SK-N-SH treated with all-trans-retinoic acid at 6 μM for 48 hours (cell line): Measurements from ENCODE around the gene PCDH12.

ENCODE experiments used
- ATAC-seq: fragments of 200-7000 bp; cut with Tn5 transposase; 3 replicates; pipeline ENCODE4 v1.9.1; 2020; ENCODE audit warnings: mild to moderate bottlenecking, moderate library complexity
- ARNTL ChIP-seq: fragments of 450-650 bp; formaldehyde crosslinking; IDR thresholded peaks from 2 replicates; pipeline ENCODE4 v1.5.0; 2020; ENCODE audit warnings: low read depth, mild to moderate bottlenecking, moderate library complexity, borderline replicate concordance
- GLIS3 ChIP-seq: fragments of 250-450 bp; sonication (Bioruptor Pico); IDR thresholded peaks from 2 replicates; pipeline ENCODE4 v1.5.0; 2020; ENCODE audit warnings: mild to moderate bottlenecking, moderate library complexity
- ISL1 ChIP-seq: fragments of 250-450 bp; sonication (Bioruptor Pico); IDR thresholded peaks from 2 replicates; pipeline ENCODE4 v2.1.2; 2022; ENCODE audit warnings: mild to moderate bottlenecking, moderate library complexity
- OSR1 ChIP-seq: fragments of 250-450 bp; sonication (Bioruptor Pico); IDR thresholded peaks from 2 replicates; pipeline ENCODE4 v1.8.0; 2022; ENCODE audit warnings: moderate library complexity, mild to moderate bottlenecking, inconsistent platforms
- SNAI2 ChIP-seq: fragments of 250-450 bp; sonication (Bioruptor Pico); IDR thresholded peaks from 2 replicates; pipeline ENCODE4 v1.5.0; 2020; ENCODE audit warnings: mild to moderate bottlenecking, moderate library complexity
- TOX ChIP-seq: fragments of 250-450 bp; sonication (Bioruptor Pico); IDR thresholded peaks from 2 replicates; pipeline ENCODE4 v1.8.0; 2021; ENCODE audit warnings: mild to moderate bottlenecking, moderate library complexity, borderline replicate concordance
- ZFP30 ChIP-seq: fragments of 450-650 bp; formaldehyde crosslinking; IDR thresholded peaks from 2 replicates; pipeline ENCODE4 v1.5.0; 2022; ENCODE audit warnings: mild to moderate bottlenecking, moderate library complexity
- ZNF565 ChIP-seq: fragments of 450-650 bp; formaldehyde crosslinking; conservative IDR thresholded peaks from 2 replicates; pipeline ENCODE4 v1.5.0; 2020; ENCODE audit warnings: low read depth, mild to moderate bottlenecking, moderate library complexity
- TF ChIP-seq, protein P1 (sequence below): fragments of 250-450 bp; sonication (Bioruptor Pico); IDR thresholded peaks from 2 replicates; pipeline ENCODE4 v1.8.0; 2020; ENCODE audit warnings: mild to moderate bottlenecking, moderate library complexity, borderline replicate concordance

PCDH12 gene

DNA sequence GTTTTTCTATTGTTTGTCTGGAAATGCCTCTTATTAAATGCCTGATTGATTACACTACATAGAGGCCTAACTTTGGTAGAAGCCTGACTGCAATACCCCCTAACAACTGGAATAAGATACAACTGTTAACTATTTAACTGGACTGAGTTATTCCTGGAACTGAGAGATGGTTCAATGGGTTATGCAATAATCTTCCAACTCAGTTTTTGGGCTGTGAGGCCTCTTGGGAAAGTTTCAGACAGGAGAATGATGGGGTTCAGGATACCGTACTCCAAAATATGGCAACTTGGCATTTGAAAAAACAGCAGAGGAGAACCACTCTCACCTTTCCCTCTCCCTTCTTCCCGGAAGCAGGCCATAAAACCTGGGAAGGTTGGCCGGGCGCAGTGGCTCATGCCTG lies 60.6 kb downstream of the PCDH12 start:
- no peak for ATAC-seq
- TF ChIP-seq OSR1 (CRISPR knock-in tag), result no peak
- no peak for TF ChIP-seq GLIS3 (CRISPR knock-in tag)
- no peak for TF ChIP-seq ZFP30
- TF ChIP-seq ARNTL (CRISPR knock-in tag), result no peak
- no peak for TF ChIP-seq SNAI2 (CRISPR knock-in tag)
- no peak for TF ChIP-seq ZNF565 (CRISPR knock-in tag)
- no peak for TF ChIP-seq TOX
- TF ChIP-seq, protein P1, sequence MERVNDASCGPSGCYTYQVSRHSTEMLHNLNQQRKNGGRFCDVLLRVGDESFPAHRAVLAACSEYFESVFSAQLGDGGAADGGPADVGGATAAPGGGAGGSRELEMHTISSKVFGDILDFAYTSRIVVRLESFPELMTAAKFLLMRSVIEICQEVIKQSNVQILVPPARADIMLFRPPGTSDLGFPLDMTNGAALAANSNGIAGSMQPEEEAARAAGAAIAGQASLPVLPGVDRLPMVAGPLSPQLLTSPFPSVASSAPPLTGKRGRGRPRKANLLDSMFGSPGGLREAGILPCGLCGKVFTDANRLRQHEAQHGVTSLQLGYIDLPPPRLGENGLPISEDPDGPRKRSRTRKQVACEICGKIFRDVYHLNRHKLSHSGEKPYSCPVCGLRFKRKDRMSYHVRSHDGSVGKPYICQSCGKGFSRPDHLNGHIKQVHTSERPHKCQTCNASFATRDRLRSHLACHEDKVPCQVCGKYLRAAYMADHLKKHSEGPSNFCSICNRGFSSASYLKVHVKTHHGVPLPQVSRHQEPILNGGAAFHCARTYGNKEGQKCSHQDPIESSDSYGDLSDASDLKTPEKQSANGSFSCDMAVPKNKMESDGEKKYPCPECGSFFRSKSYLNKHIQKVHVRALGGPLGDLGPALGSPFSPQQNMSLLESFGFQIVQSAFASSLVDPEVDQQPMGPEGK (CRISPR knock-in tag), result no peak
- TF ChIP-seq ISL1 (CRISPR knock-in tag), result no peak
